NK-92 treated with Interleukin-12 subunit alpha and Interleukin-12 subunit beta, amount 100 ng/mL, for 24 hours (cell line): Measurements from ENCODE around the gene PARM1.

Source experiments
- DNase-seq: peaks from one replicate; lab custom pipeline; 2025; lab: John Stamatoyannopoulos, UW

PARM1 gene

DNA sequence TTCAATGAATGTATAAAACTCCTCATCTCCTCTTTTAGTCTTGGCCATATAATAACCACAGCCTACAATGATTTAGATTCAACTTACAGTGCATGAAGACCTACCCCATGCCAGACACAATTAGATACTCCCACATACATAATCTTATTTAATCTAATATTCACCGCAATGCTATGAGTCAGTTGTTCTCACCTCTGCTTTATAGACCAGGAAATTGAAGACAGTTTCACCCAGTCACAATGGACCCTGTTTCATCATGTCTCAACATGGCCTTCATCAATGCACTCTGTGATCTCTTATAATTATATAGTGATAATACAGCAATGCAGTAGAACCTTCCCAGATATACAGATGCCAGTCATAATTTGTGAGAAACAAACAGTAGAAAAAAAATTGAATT, 148.6 kb downstream of the PARM1 start:
- no peak for DNase-seq

DNA sequence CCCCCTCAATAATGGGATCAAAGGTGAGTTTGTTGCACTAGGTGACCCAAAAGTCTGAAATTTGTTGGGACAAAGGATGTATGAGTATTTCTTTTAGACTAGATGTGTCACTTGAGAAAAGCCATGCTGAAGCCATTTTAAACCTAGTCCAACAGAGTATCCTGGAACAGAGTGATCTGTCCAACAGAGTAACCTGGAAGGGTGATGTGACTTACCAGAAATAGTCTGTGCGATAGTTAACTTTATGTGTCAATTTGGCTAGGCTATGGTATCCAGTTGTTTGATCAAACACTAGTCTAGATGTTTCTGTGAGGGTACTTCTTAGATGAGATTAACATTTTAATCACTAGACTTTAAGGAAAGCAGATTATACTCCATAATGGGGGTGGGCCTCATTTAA, 154.5 kb downstream of the PARM1 start:
- no peak for DNase-seq

DNA sequence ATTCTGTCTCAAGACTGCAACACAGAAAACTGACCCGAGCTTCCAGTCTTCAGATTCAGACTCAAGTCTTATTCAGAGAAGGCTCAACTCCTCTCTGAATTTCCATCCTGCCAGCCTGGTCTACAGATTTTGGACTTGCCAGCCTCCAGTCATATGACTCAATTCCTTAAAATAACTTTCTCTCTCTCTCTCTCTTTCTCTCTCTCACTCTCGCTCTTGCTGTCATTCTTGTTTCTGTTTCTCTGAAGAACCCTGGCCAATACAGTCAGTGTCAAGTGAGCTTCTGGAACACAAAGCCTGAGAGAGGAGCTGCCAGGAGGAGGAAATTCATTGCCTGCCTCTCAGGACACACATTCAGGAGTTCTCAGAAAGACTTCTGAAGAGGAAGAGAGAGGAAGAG, 154.9 kb downstream of the PARM1 start:
- DNase-seq, result no peak

GRCh38 chr4:75089206-75089605, 156.3 kb downstream of the PARM1 start:
- no peak for DNase-seq

DNA sequence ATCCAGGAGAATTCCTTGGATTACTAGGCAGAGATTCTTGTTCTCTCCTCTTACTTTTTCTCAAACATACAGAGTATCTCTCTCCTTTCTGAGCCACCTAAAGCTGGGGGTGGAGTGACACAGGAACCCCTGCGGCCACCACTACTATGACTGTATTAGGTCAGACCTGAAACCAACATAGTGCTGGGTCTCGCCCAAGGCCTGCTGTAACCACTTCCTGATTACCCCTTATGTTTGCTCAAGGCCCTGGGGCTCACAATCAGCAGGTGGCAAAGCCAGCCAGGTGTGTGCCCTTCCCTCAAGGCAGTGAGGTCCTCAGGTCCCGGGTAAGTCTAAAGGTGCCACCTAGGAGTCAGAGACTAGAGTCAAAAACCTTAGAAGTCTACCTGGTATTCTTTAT, 166.4 kb downstream of the PARM1 start:
- peak; percentile 56 for DNase-seq
